Measurements from ENCODE around the gene PRKCA.
"Not testable (repeated sequence)": the region's sequence is repeated elsewhere in the genome, so short reads cannot be mapped to it uniquely, and the experiment has no call there.

The PRKCA gene

DNA sequence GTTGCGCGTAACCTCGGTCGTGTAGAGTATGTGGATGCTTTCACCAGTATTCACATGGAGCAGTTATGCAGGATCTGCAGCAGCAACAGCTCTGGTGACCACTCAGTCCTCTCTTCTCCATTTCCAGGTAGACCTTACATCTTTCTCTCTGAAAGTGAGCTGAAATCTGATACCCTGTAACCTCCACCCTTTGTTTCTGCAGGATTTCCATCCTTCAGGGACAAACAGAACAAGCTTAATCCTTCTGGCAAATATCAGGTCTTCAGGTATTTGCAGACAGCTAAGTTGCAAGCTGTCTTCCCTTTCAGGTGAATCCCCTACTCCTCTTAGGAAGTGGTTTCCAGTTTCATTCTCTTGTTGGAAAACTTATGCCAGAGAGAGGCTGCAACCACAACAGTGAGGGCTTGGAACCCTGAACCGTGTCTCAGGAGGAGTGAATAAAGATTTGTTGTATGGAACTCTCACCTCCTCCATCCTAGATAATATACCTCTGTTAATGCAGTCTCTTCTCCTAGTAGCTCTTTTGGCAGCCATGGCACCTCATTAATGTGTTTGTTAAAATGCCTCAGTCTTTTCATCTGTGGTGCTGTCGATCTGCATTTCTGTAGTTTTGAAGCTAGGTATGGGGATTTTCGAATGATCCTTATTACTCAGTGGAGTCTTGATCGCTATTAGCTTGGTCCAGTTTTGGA is 172.5 kb downstream of the PRKCA start:
- H3K4me1 ChIP-seq (ENCODE audit: low read depth, poor library complexity, severe bottlenecking): no peaks in the 10 kb centered on the region
- no peak overlapping the region for H3K9ac ChIP-seq
- TF ChIP-seq, protein P1, sequence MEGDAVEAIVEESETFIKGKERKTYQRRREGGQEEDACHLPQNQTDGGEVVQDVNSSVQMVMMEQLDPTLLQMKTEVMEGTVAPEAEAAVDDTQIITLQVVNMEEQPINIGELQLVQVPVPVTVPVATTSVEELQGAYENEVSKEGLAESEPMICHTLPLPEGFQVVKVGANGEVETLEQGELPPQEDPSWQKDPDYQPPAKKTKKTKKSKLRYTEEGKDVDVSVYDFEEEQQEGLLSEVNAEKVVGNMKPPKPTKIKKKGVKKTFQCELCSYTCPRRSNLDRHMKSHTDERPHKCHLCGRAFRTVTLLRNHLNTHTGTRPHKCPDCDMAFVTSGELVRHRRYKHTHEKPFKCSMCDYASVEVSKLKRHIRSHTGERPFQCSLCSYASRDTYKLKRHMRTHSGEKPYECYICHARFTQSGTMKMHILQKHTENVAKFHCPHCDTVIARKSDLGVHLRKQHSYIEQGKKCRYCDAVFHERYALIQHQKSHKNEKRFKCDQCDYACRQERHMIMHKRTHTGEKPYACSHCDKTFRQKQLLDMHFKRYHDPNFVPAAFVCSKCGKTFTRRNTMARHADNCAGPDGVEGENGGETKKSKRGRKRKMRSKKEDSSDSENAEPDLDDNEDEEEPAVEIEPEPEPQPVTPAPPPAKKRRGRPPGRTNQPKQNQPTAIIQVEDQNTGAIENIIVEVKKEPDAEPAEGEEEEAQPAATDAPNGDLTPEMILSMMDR (conservative IDR thresholded peaks at IDR 0.05; ENCODE audit: low read depth, low read length): no peak
- H2AFZ ChIP-seq (ENCODE audit: low read depth): no peak overlapping the region
- H3K27ac ChIP-seq: no peak overlapping the region
- no peak overlapping the region for H3K4me2 ChIP-seq
- no peaks in the 10 kb centered on the region for H3K27me3 ChIP-seq (ENCODE audit: insufficient read depth, low read depth)
- no peaks in the 10 kb centered on the region for H4K20me1 ChIP-seq (ENCODE audit: insufficient read depth)
- H3K4me3 ChIP-seq (IDR thresholded peaks at IDR 0.05; ENCODE audit: insufficient read depth, low read depth, low read length): no peak overlapping the region
- H3K36me3 ChIP-seq (ENCODE audit: insufficient read depth): no peaks in the 10 kb centered on the region
- H3K79me2 ChIP-seq (ENCODE audit: insufficient read depth, low read depth): no peaks in the 10 kb centered on the region

GRCh38 chr17:66476014-66476413 is 173.6 kb downstream of the PRKCA start:
- H3K27ac ChIP-seq: no peak overlapping the region
- no peak overlapping the region for H3K9ac ChIP-seq
- no peaks in the 10 kb centered on the region for H3K4me1 ChIP-seq (ENCODE audit: low read depth, poor library complexity, severe bottlenecking)
- H3K27me3 ChIP-seq (ENCODE audit: insufficient read depth, low read depth): no peaks in the 10 kb centered on the region
- H3K4me3 ChIP-seq (IDR thresholded peaks at IDR 0.05; ENCODE audit: insufficient read depth, low read depth, low read length): no peak overlapping the region
- no peaks in the 10 kb centered on the region for H3K79me2 ChIP-seq (ENCODE audit: insufficient read depth, low read depth)
- H3K4me2 ChIP-seq: no peak overlapping the region
- H4K20me1 ChIP-seq (ENCODE audit: insufficient read depth): no peaks in the 10 kb centered on the region
- no peaks in the 10 kb centered on the region for H3K36me3 ChIP-seq (ENCODE audit: insufficient read depth)
- no peak overlapping the region for H2AFZ ChIP-seq (ENCODE audit: low read depth)
- TF ChIP-seq, protein P1 (conservative IDR thresholded peaks at IDR 0.05; ENCODE audit: low read depth, low read length): no peak

DNA sequence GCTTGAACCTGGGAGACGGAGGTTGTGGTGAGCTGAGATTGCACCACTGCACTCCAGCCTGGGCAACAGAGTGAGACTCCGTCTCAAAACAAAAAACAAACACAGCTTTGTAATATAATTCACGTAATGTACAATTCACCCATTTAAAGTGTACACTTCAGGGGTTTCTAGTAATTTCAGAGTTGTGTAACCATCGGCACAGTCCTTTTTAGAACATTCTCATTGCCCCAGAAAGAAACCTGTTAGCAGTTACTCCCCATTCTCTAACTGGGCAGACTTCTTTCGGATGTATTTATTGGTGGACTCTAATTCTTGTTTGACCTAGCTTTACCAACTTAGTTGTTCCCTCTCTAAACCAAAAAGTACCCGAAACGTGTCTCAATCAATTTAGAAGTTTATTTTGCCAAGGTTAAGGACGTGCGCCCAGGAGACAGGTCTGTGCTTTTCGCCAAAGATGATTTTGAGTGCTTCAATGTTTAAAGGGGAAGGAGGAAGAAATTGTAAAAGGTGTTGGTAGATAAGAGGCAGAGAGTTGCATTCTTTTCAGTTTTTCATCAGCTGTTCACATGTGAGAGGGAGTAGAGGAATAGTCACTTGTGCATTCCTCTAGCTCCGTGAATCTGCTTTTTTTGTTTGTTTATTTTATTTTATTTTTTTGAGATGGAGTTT is 175.3 kb downstream of the PRKCA start:
- H3K9ac ChIP-seq: no peak overlapping the region
- H3K27me3 ChIP-seq (ENCODE audit: insufficient read depth, low read depth): no peaks in the 10 kb centered on the region
- no peaks in the 10 kb centered on the region for H4K20me1 ChIP-seq (ENCODE audit: insufficient read depth)
- H3K4me1 ChIP-seq (ENCODE audit: low read depth, poor library complexity, severe bottlenecking): no peaks in the 10 kb centered on the region
- H3K4me3 ChIP-seq (IDR thresholded peaks at IDR 0.05; ENCODE audit: insufficient read depth, low read depth, low read length): no peak overlapping the region
- H3K36me3 ChIP-seq (ENCODE audit: insufficient read depth): no peaks in the 10 kb centered on the region
- TF ChIP-seq, protein P1 (conservative IDR thresholded peaks at IDR 0.05; ENCODE audit: low read depth, low read length): no peak
- H3K79me2 ChIP-seq (ENCODE audit: insufficient read depth, low read depth): no peaks in the 10 kb centered on the region
- no peak overlapping the region for H2AFZ ChIP-seq (ENCODE audit: low read depth)
- H3K27ac ChIP-seq: no peak overlapping the region
- H3K4me2 ChIP-seq: no peak overlapping the region

DNA sequence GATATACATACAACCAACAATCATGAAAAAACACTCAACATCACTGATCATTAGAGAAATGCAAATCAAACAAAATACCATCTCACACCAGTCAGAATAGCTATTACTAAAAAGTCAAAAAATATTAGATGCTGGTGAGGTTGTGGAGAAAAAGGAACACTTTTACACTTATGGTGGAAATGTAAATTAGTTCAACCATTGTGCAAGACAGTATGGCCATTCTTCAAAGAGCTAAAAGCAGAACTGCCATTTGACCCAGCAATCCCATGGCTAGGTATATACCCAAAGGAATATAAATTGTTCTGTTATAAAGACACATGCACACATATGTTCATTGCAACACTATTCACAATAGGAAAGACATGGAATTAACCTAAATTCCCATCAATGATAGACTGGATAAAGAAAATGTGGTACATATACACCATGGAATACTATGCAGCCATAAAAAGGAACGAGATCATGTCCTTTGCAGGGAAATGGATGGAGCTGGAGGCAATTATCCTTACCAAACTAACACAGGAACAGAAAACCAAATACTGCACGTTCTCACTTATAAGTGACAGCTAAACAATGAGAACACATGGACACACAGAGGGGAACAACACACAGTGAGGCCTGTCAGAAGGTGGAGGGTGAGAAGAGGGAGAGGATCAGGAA is 176.9 kb downstream of the PRKCA start:
- H3K9ac ChIP-seq; H3K4me2 ChIP-seq; H3K36me3 ChIP-seq (ENCODE audit: insufficient read depth); H2AFZ ChIP-seq (ENCODE audit: low read depth); H4K20me1 ChIP-seq (ENCODE audit: insufficient read depth); H3K27me3 ChIP-seq (ENCODE audit: insufficient read depth, low read depth); H3K27ac ChIP-seq; H3K4me3 ChIP-seq (IDR thresholded peaks at IDR 0.05; ENCODE audit: insufficient read depth, low read depth, low read length); H3K79me2 ChIP-seq (ENCODE audit: insufficient read depth, low read depth); H3K4me1 ChIP-seq (ENCODE audit: low read depth, poor library complexity, severe bottlenecking): not testable (repeated sequence)
